Kidney (tissue), 14 donors: ENCODE data around the gene FBXO30. TPM values are rescaled to one million over a fixed set of nuclear protein-coding genes. Genes with fewer than 3 reads are reported as not detected.

Source experiments
- DNase-seq, 5 donors: peaks; one replicate each; pipeline ENCODE4 v3.0.0-alpha.2; 2013 to 2020
- FAIRE-seq: peaks from 2 replicates; lab custom pipeline; 2012; peaks lifted over from hg19 to GRCh38; lab: Jason Lieb, UNC
- H3K27ac ChIP-seq, 2 donors: one replicate each; pipeline ENCODE4 v1.7.0; 2013; ENCODE audit warnings: low read depth in 2 of 2, low read length in 2 of 2, inconsistent platforms in 1 of 2
- H3K27me3 ChIP-seq: one replicate; pipeline ENCODE4 v1.7.1; 2013; ENCODE audit warnings: low read length, inconsistent platforms; ENCODE audit not compliant: control insufficient read depth, insufficient read depth
- H3K36me3 ChIP-seq, 3 donors: one replicate each; pipeline versions ENCODE4 v1.7.0 to v1.7.1; 2013; ENCODE audit warnings: low read length in 3 of 3, control low read depth in 1 of 3, inconsistent platforms in 1 of 3; ENCODE audit not compliant: insufficient read depth in 3 of 3, control insufficient read depth in 2 of 3
- H3K4me1 ChIP-seq, 3 donors: one replicate each; pipeline versions ENCODE4 v1.7.0 to v1.7.1; 2013; ENCODE audit warnings: low read length in 3 of 3, inconsistent platforms in 1 of 3, low read depth in 1 of 3; ENCODE audit not compliant: control insufficient read depth in 2 of 3, insufficient read depth in 2 of 3
- H3K4me3 ChIP-seq, 3 donors: one replicate each; pipeline versions ENCODE4 v1.7.0 to v1.8.1; 2013; ENCODE audit warnings: low read length in 3 of 3, control low read depth in 1 of 3, inconsistent platforms in 1 of 3
- H3K9ac ChIP-seq, 3 donors: one replicate each; pipeline versions ENCODE4 v1.7.0 to v1.7.1; 2013; ENCODE audit warnings: low read length in 3 of 3, control low read depth in 1 of 3, inconsistent platforms in 1 of 3
- H3K9me3 ChIP-seq, 3 donors: one replicate each; pipeline versions ENCODE4 v1.7.0 to v1.7.1; 2013; ENCODE audit warnings: low read length in 3 of 3, control low read depth in 1 of 3, inconsistent platforms in 1 of 3; ENCODE audit not compliant: control insufficient read depth in 2 of 3, insufficient read depth in 1 of 3
- intact Hi-C: fragments of 100-400 bp; cut with DNase I; formaldehyde crosslinking; loops from one replicate; pipeline ENCODE4 v1.11.1; 2022
- polyA plus RNA-seq: library from polyadenylated mRNA; stranded (reverse); fragments of 350-450 nt; fragmentation: Illumina TruSeq; extraction: RNeasy Lipid Tissue Mini Kit (QIAGEN cat#74804); gene quantifications from one replicate; pipeline ENCODE4 v1.2.3, GENCODE V29; 2014; ENCODE audit warnings: low read depth, low replicate concordance; ENCODE audit not compliant: insufficient read depth
- total RNA-seq: library from RNA; stranded (reverse); fragmentation: NEBNext Ultra II Directional; extraction: Animal tissue kit (Norgen Biotek cat#: 25700); gene quantifications from one replicate; pipeline ENCODE4 v1.2.1, GENCODE V29; 2021
- TF ChIP-seq, protein P1 (sequence below): IDR thresholded peaks from 3 replicates; pipeline ENCODE4 v1.5.1; 2012; ENCODE audit warnings: mild to moderate bottlenecking, moderate library complexity, borderline replicate concordance; ENCODE audit not compliant: insufficient read depth; ENCODE audit errors: extremely low read depth
- donor health status: control.
- donor health status: control.
- donor health status: control.
- donor health status: control.
- donor health status: control.
- donor health status: DM: yes; HTN: yes; CAD: no.
- donor health status: Normal renal cell carcinoma (clear cell type).

FBXO30 gene
- total and polyA plus RNA-seq, 2 donors from 2014 or later = 2.5 to 8.2 TPM

DNA sequence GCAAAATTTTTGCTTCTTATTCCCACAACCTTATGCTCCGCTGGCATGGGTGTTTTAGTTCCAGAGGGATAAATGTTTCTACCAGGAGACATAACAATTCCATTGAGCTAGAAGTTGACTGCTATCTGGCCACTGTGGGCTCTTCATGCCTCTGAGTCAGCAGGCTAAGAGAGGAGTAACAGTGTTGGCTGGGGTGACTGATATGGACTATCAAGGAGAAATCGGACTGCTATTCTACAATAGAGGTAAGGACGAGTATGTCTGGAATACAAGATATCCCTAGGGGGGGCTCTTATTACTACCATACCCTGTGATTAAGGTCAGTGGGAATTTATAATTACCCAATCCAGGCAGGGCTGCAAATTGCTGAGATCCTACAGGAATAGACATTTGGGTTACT, 26.9 kb downstream of the FBXO30 start:
- Histone ChIP-seq H3K4me1 (no peaks in the 10 kb centered on the region), H3K27me3 (no peaks in the 10 kb centered on the region), H3K36me3 (no peaks in the 10 kb centered on the region), H3K27ac (no peak overlapping the region), H3K9ac (no peak overlapping the region), H3K9me3 (no peaks in the 10 kb centered on the region), H3K4me3 (no peak overlapping the region)
- DNase-seq = no peak
- intact Hi-C loops = no loop called here
- TF ChIP-seq, protein P1, sequence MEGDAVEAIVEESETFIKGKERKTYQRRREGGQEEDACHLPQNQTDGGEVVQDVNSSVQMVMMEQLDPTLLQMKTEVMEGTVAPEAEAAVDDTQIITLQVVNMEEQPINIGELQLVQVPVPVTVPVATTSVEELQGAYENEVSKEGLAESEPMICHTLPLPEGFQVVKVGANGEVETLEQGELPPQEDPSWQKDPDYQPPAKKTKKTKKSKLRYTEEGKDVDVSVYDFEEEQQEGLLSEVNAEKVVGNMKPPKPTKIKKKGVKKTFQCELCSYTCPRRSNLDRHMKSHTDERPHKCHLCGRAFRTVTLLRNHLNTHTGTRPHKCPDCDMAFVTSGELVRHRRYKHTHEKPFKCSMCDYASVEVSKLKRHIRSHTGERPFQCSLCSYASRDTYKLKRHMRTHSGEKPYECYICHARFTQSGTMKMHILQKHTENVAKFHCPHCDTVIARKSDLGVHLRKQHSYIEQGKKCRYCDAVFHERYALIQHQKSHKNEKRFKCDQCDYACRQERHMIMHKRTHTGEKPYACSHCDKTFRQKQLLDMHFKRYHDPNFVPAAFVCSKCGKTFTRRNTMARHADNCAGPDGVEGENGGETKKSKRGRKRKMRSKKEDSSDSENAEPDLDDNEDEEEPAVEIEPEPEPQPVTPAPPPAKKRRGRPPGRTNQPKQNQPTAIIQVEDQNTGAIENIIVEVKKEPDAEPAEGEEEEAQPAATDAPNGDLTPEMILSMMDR = no peak
- no peak for FAIRE-seq

DNA sequence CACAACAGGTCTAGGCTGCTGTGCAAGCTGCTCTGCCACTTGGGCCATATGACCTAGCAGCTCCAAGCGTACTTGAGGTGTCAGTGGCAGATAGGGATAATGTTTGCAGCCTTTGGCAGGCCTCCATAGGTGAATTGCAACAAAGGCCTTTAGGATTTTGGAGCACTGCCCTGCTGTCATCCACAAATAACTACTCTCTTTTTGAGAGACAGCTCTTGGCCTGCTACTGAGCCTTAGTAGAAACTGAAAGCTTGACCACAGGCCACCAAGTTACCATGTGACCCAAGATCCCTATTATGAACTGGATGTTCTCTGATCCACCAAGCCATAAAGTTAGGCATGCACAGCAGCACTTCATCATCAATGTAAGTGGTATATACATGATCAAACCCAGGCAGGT, 29.9 kb downstream of the FBXO30 start:
- no peaks in the 10 kb centered on the region for H3K27me3 ChIP-seq
- H3K9ac ChIP-seq = no peak overlapping the region
- peaks cover 0 to 6% (median 0%) of the 10 kb centered on the region in 3 donors for H3K9me3 ChIP-seq
- H3K27ac ChIP-seq = no peak overlapping the region
- no peaks in the 10 kb centered on the region for H3K36me3 ChIP-seq
- DNase-seq (no peak), FAIRE-seq (no peak)
- intact Hi-C loops = no loop called here
- no peaks in the 10 kb centered on the region for H3K4me1 ChIP-seq
- H3K4me3 ChIP-seq = no peak overlapping the region
- TF ChIP-seq, protein P1 = no peak

DNA sequence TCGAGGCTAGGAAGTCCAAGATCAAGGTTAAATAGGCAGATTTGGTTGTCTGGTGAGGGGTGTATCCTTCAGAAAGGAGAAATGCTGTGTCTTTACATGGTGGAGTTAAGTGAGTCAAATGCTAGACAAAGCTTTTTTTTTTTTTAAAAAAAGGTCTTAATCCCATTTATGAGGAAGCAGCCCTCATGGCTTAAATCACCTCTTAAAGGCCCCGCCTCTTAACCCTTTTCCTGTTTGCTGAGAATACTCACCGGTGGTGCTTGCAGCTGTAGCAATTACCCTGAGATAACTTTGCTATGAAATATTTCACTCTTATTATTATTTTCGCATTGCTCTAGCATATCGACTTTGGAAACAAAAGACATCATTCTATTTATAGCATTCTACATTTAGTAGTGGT, 30.8 kb downstream of the FBXO30 start:
- Histone ChIP-seq H3K27ac (no peak overlapping the region), H3K4me1 (no peaks in the 10 kb centered on the region), H3K9ac (no peak overlapping the region), H3K9me3 (peaks cover 0 to 6% (median 0%) of the 10 kb centered on the region in 3 donors), H3K27me3 (no peaks in the 10 kb centered on the region), H3K4me3 (no peak overlapping the region), H3K36me3 (no peaks in the 10 kb centered on the region)
- TF ChIP-seq, protein P1 = no peak
- no peak for FAIRE-seq
- intact Hi-C loops = no loop called here
- DNase-seq = no peak

DNA sequence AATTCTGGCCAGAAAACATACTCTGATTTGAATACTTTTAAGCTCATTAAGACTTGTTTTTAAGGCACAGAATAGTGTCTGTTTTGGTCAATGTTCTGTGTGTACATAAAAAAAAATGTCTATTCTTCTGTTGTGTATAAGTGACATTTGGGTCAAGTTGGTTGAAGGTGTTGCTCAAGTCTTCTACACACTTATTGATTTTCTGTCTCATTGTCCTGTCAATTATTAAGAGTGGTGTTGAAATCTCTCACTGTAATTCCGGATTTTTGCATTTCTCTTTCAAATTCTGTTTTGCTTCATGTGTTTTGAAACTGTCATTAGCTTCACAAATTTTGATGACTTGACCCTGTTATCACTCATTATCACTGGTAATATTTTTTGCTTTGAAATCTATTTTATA, 41.7 kb downstream of the FBXO30 start:
- no peaks in the 10 kb centered on the region for H3K27me3 ChIP-seq
- intact Hi-C loops = no loop called here
- TF ChIP-seq, protein P1 = no peak
- no peaks in the 10 kb centered on the region for H3K36me3 ChIP-seq
- H3K27ac ChIP-seq = no peak overlapping the region
- no peaks in the 10 kb centered on the region for H3K9me3 ChIP-seq
- H3K4me3 ChIP-seq = no peak overlapping the region
- H3K9ac ChIP-seq = no peak overlapping the region
- FAIRE-seq = no peak
- no peaks in the 10 kb centered on the region for H3K4me1 ChIP-seq
- DNase-seq = no peak
